Prostate gland (tissue), 2 donors: ENCODE data around the gene SYNJ2.

Source experiments
- CTCF ChIP-seq, 4 experiments: fragments of 200-600 bp in 2 of 4; fragments of 450-650 bp in 2 of 4; sonication (generic) in 2 of 4; IDR thresholded peaks; 1 replicate in 3 of 4; 2 replicates in 1 of 4; pipeline ENCODE4 v1.5.1; 2016 to 2019; ENCODE audit warnings: antibody characterized with exemption in 4 of 4, mild to moderate bottlenecking in 2 of 4, moderate library complexity in 2 of 4
- POLR2A ChIP-seq: fragments of 450-650 bp; IDR thresholded peaks from one replicate; pipeline ENCODE4 v1.6.1; 2016; ENCODE audit warnings: antibody characterized with exemption, mild to moderate bottlenecking

DNA sequence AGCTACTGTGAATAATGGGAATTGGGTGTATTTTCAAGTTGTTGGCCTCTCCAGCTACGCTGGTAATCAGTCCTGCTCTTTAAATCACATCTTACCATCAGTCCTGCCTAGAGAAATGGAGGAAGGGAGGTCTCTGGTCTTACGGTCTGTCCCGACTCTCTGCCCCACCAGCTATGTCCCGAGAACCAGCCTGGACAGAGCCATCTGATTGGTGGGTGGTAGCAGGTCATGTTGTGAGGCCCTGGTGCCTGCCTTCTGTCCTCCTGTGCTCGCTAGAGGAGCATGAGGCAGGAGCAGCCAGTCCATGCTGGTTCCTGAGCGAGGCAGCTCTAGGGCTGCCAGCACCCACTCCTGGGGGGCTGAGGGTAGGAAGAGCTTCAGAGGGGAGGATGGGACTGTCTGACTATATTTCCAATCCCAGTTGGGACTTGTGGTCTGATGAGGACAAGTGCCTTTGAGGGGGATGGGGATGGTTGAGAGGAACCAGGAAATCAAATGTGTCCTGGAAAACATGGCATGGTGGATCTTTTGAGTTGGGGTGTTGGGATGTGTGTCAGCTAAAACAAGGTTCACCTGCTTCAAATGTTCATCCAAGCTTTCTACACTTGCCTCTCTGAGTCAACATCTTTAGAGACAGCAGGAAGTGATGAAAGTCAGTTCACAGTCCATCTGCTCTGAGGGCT lies 33.0 kb downstream of the SYNJ2 start:
- TF ChIP-seq CTCF (IDR thresholded peaks at IDR 0.05) (no peak), POLR2A (no peak)
